HEK293 (cell line): Measurements from ENCODE around the gene EVX1.

ENCODE experiments used
- BCL11A ChIP-seq: fragments of 450-650 bp; formaldehyde crosslinking; IDR thresholded peaks from 2 replicates; pipeline ENCODE4 v1.5.1; 2016; ENCODE audit warnings: low read depth, missing biosample characterization, missing genetic modification characterization
- GLI2 ChIP-seq: fragments of 450-650 bp; formaldehyde crosslinking; IDR thresholded peaks from 2 replicates; pipeline ENCODE4; 2017; ENCODE audit warnings: missing biosample characterization, missing genetic modification characterization, low read depth, borderline replicate concordance
- INSM2 ChIP-seq: fragments of 450-650 bp; formaldehyde crosslinking; IDR thresholded peaks from 2 replicates; pipeline ENCODE4 v1.5.1; 2016; ENCODE audit warnings: missing biosample characterization, missing genetic modification characterization
- KLF16 ChIP-seq: fragments of 450-650 bp; formaldehyde crosslinking; IDR thresholded peaks from 2 replicates; pipeline ENCODE4 v1.5.1; 2017; ENCODE audit warnings: missing biosample characterization, missing genetic modification characterization
- PRDM6 ChIP-seq: fragments of 450-650 bp; formaldehyde crosslinking; IDR thresholded peaks from 2 replicates; pipeline ENCODE4 v1.5.1; 2017; ENCODE audit warnings: missing biosample characterization, missing genetic modification characterization
- SETDB1 ChIP-seq: IDR thresholded peaks from one replicate; pipeline ENCODE4 v1.6.1; 2017; ENCODE audit warnings: mild to moderate bottlenecking, low read length, moderate library complexity, mixed read lengths; ENCODE audit not compliant: insufficient read length
- TCF7L2 ChIP-seq: IDR thresholded peaks from 2 replicates; pipeline ENCODE4 v1.6.1; 2011; ENCODE audit warnings: low read depth, mild to moderate bottlenecking, inconsistent platforms, low read length, moderate library complexity, borderline replicate concordance
- ZBTB17 ChIP-seq: fragments of 450-650 bp; formaldehyde crosslinking; IDR thresholded peaks from 2 replicates; pipeline ENCODE4 v1.5.1; 2016; ENCODE audit warnings: missing biosample characterization, missing genetic modification characterization
- ZBTB49 ChIP-seq: fragments of 450-650 bp; formaldehyde crosslinking; IDR thresholded peaks from 2 replicates; pipeline ENCODE4 v1.5.1; 2016; ENCODE audit warnings: missing biosample characterization, missing genetic modification characterization, low read depth
- ZEB2 ChIP-seq: fragments of 450-650 bp; formaldehyde crosslinking; IDR thresholded peaks from 2 replicates; pipeline ENCODE4 v1.5.1; 2016; ENCODE audit warnings: missing biosample characterization, missing genetic modification characterization
- ZNF132 ChIP-seq: fragments of 450-650 bp; formaldehyde crosslinking; IDR thresholded peaks from 2 replicates; pipeline ENCODE4 v1.5.1; 2017; ENCODE audit warnings: missing biosample characterization, missing genetic modification characterization, borderline replicate concordance
- ZNF311 ChIP-seq: fragments of 450-650 bp; formaldehyde crosslinking; IDR thresholded peaks from 2 replicates; pipeline ENCODE4 v1.5.1; 2017; ENCODE audit warnings: missing biosample characterization, missing genetic modification characterization, borderline replicate concordance
- ZNF324 ChIP-seq: fragments of 450-650 bp; formaldehyde crosslinking; IDR thresholded peaks from 2 replicates; pipeline ENCODE4 v1.5.1; 2016; ENCODE audit warnings: missing biosample characterization, missing genetic modification characterization
- ZNF394 ChIP-seq: fragments of 450-650 bp; formaldehyde crosslinking; IDR thresholded peaks from 2 replicates; pipeline ENCODE4 v1.5.1; 2016; ENCODE audit warnings: missing biosample characterization, missing genetic modification characterization, mild to moderate bottlenecking, moderate library complexity, borderline replicate concordance
- ZNF398 ChIP-seq: fragments of 450-650 bp; formaldehyde crosslinking; IDR thresholded peaks from 2 replicates; pipeline ENCODE4 v1.5.1; 2017; ENCODE audit warnings: missing biosample characterization, missing genetic modification characterization
- ZNF610 ChIP-seq: fragments of 450-650 bp; formaldehyde crosslinking; IDR thresholded peaks from 2 replicates; pipeline ENCODE4 v1.5.1; 2016; ENCODE audit warnings: missing biosample characterization, missing genetic modification characterization, borderline replicate concordance
- ZNF623 ChIP-seq: fragments of 450-650 bp; formaldehyde crosslinking; IDR thresholded peaks from 2 replicates; pipeline ENCODE4 v1.5.1; 2016; ENCODE audit warnings: missing biosample characterization, missing genetic modification characterization
- ZNF645 ChIP-seq: fragments of 450-650 bp; formaldehyde crosslinking; IDR thresholded peaks from 2 replicates; pipeline ENCODE4; 2016; ENCODE audit warnings: missing biosample characterization, missing genetic modification characterization
- ZNF664 ChIP-seq: fragments of 450-650 bp; formaldehyde crosslinking; IDR thresholded peaks from 2 replicates; pipeline ENCODE4 v1.5.1; 2016; ENCODE audit warnings: missing biosample characterization, missing genetic modification characterization
- TF ChIP-seq, protein P1 (sequence below): fragments of 450-650 bp; formaldehyde crosslinking; IDR thresholded peaks from 2 replicates; pipeline ENCODE4 v1.5.1; 2017; ENCODE audit warnings: missing biosample characterization, missing genetic modification characterization
- TF ChIP-seq, protein P2 (sequence below): sonication (generic); formaldehyde crosslinking; IDR thresholded peaks from 2 replicates; pipeline ENCODE4 v1.8.1; 2022; ENCODE audit warnings: mild to moderate bottlenecking, moderate library complexity, missing genetic modification reagents
- TF ChIP-seq, protein P3 (sequence below): fragments of 450-650 bp; formaldehyde crosslinking; IDR thresholded peaks from 2 replicates; pipeline ENCODE4 v1.5.1; 2017; ENCODE audit warnings: missing biosample characterization, mild to moderate bottlenecking, missing genetic modification characterization, moderate library complexity

The EVX1 gene

DNA sequence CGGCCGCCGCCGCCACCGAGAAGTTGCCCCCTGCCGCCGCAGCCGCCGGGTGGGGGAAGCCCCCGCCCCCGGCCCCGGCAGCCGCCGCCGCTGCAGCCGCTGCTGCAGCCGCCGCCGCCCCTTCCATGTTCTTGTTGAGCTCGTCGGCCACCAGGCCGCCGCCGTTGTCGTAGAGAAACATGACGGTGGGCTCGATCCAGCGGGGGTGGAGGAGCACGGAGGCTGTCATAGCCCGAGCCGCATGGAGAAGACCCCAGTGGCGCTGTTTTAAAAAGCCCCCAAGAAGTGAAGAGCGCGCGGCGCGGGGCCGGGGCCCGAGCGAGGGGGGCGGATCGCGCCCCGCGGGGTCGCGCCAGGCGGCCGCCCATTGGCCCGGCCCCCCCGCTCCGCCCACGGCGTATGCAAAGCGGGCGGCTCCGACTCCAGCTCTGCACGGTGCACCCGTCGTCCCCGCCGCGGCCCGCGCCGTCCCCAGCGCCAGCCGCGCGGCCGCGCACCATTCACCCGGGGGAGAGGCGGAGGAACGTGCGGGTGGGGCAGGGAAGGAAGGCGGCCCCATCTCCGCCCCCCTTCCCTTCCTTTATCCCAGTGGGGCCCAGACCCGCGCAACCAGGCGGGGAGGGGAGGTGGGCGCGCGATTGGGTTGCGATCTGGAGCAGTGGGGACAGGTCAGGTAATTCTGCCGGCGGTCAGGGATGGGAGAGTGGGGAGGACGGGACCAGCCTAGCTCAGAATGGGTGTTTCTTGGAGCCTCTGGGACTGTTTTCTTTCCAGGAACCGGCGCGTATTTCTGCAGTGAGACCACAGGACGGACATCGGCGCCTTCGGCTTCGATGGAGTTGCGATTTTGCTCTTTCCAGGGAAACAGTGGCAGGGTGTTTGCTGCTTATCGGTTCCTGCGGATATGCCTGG, 42.5 kb upstream of the EVX1 start, which contains the start of gene HOXA13 (continued):
- TF ChIP-seq BCL11A: peak; percentile 8; the same call in 1 of the 2 replicates
- TF ChIP-seq TCF7L2: no peak
- peak; percentile 74 for TF ChIP-seq ZNF398 (tag by site-specific recombination)
- TF ChIP-seq PRDM6 (tag by site-specific recombination): no peak
- TF ChIP-seq ZNF394 (tag by site-specific recombination): no peak
- no peak for TF ChIP-seq INSM2
- peak; percentile 69 for TF ChIP-seq KLF16 (tag by site-specific recombination)
- no peak for TF ChIP-seq ZNF664
- TF ChIP-seq ZBTB49 (tag by site-specific recombination): no peak
- TF ChIP-seq, protein P1, sequence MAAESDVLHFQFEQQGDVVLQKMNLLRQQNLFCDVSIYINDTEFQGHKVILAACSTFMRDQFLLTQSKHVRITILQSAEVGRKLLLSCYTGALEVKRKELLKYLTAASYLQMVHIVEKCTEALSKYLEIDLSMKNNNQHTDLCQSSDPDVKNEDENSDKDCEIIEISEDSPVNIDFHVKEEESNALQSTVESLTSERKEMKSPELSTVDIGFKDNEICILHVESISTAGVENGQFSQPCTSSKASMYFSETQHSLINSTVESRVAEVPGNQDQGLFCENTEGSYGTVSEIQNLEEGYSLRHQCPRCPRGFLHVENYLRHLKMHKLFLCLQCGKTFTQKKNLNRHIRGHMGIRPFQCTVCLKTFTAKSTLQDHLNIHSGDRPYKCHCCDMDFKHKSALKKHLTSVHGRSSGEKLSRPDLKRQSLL (tag by site-specific recombination): no peak
- no peak for TF ChIP-seq SETDB1
- TF ChIP-seq ZBTB17: peak; percentile 55; the same call in 1 of the 2 replicates
- TF ChIP-seq ZEB2: 0 out of 2 replicates have a peak, but pooled peaks have one; percentile 30
- TF ChIP-seq ZNF311 (tag by site-specific recombination): no peak
- TF ChIP-seq ZNF645: no peak
- no peak for TF ChIP-seq GLI2 (tag by site-specific recombination)
- TF ChIP-seq, protein P2, sequence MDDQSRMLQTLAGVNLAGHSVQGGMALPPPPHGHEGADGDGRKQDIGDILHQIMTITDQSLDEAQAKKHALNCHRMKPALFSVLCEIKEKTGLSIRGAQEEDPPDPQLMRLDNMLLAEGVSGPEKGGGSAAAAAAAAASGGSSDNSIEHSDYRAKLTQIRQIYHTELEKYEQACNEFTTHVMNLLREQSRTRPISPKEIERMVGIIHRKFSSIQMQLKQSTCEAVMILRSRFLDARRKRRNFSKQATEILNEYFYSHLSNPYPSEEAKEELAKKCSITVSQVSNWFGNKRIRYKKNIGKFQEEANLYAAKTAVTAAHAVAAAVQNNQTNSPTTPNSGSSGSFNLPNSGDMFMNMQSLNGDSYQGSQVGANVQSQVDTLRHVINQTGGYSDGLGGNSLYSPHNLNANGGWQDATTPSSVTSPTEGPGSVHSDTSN: no peak
- no peak for TF ChIP-seq ZNF132 (tag by site-specific recombination)
- TF ChIP-seq ZNF623 (tag by site-specific recombination): no peak
- TF ChIP-seq ZNF610 (tag by site-specific recombination): no peak
- TF ChIP-seq, protein P3, sequence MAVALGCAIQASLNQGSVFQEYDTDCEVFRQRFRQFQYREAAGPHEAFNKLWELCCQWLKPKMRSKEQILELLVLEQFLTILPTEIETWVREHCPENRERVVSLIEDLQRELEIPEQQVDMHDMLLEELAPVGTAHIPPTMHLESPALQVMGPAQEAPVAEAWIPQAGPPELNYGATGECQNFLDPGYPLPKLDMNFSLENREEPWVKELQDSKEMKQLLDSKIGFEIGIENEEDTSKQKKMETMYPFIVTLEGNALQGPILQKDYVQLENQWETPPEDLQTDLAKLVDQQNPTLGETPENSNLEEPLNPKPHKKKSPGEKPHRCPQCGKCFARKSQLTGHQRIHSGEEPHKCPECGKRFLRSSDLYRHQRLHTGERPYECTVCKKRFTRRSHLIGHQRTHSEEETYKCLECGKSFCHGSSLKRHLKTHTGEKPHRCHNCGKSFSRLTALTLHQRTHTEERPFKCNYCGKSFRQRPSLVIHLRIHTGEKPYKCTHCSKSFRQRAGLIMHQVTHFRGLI (tag by site-specific recombination): no peak
- no peak for TF ChIP-seq ZNF324 (tag by site-specific recombination)
